OCI-LY7 (cell line): ENCODE results near the gene UBE2Q2. TPM values are rescaled to one million over a fixed set of nuclear protein-coding genes. Genes with fewer than 3 reads are reported as not detected.
A peak's percentile ranks its signal among the peaks of the same experiment; 100 is the strongest.

Experiments
- BruUV-seq: library from RNA; stranded (reverse); fragments of 400-500 nt; replicated peaks from 2 replicates; lab custom pipeline; 2021; lab: Mats Ljungman, UMichigan
- CTCF ChIA-PET: fragments of 300-600 bp; sonication (Branson Sonifier 250); formaldehyde crosslinking; loops from one replicate; lab custom pipeline; 2022; ENCODE audit warnings: antibody characterized with exemption; ENCODE audit not compliant: unreplicated experiment; lab: Charles Lee
- POLR2A ChIA-PET: fragments of 300-600 bp; sonication (Branson Sonifier 250); formaldehyde crosslinking; loops from one replicate; lab custom pipeline; 2022; ENCODE audit warnings: antibody characterized with exemption; lab: Charles Lee
- DNase-seq: peaks from one replicate; pipeline ENCODE4 v3.0.0-alpha.2; 2015; ENCODE audit warnings: low spot score
- H2AFZ ChIP-seq: fragments of 200-600 bp; sonication (generic), shearing (Covaris generic); 2 replicates; pipeline ENCODE4 v1.6.1; 2014; ENCODE audit warnings: mild to moderate bottlenecking, antibody characterized with exemption, low read length, moderate library complexity
- H3K27ac ChIP-seq: fragments of 200-600 bp; sonication (generic); 2 replicates; pipeline ENCODE4 v1.5.1; 2014; ENCODE audit warnings: mixed run types, low read depth, mild to moderate bottlenecking, moderate library complexity, low read length, inconsistent platforms; ENCODE audit not compliant: poor library complexity, severe bottlenecking
- H3K36me3 ChIP-seq: fragments of 200-600 bp; sonication (generic); 2 replicates; pipeline ENCODE4 v1.6.1; 2014; ENCODE audit warnings: mild to moderate bottlenecking, antibody characterized with exemption, low read length, moderate library complexity, mixed read lengths; ENCODE audit not compliant: insufficient read depth
- H3K4me1 ChIP-seq: fragments of 200-600 bp; sonication (generic); 2 replicates; pipeline ENCODE4 v1.5.1; 2014; ENCODE audit warnings: mild to moderate bottlenecking, low read length; ENCODE audit not compliant: insufficient read depth, poor library complexity, severe bottlenecking
- H3K4me2 ChIP-seq: fragments of 200-600 bp; sonication (generic); 2 replicates; pipeline ENCODE4 v1.6.1; 2014; ENCODE audit warnings: mild to moderate bottlenecking, low read length
- H3K4me3 ChIP-seq: fragments of 200-600 bp; sonication (generic); 2 replicates; pipeline ENCODE4 v1.5.1; 2014; ENCODE audit warnings: mild to moderate bottlenecking, low read depth, low read length; ENCODE audit not compliant: poor library complexity, severe bottlenecking
- H3K79me2 ChIP-seq: fragments of 200-600 bp; sonication (generic); 2 replicates; pipeline ENCODE4 v1.6.1; 2016; ENCODE audit warnings: low read depth, mild to moderate bottlenecking, low read length, moderate library complexity, mixed read lengths; ENCODE audit not compliant: insufficient read depth
- H3K9me2 ChIP-seq: fragments of 200-600 bp; sonication (generic); 2 replicates; pipeline ENCODE4 v1.6.1; 2016; ENCODE audit warnings: mild to moderate bottlenecking, low read length, mixed read lengths; ENCODE audit not compliant: insufficient read depth
- H3K9me3 ChIP-seq: fragments of 200-600 bp; sonication (generic); 2 replicates; pipeline ENCODE4 v1.6.1; 2014; ENCODE audit warnings: mild to moderate bottlenecking, mixed run types, low read length, mixed read lengths
- H4K20me1 ChIP-seq: fragments of 200-600 bp; sonication (generic); 2 replicates; pipeline ENCODE4 v1.6.1; 2014; ENCODE audit warnings: mild to moderate bottlenecking, antibody characterized with exemption, low read length, moderate library complexity, mixed read lengths; ENCODE audit not compliant: insufficient read depth
- EZH2phosphoT487 ChIP-seq: fragments of 200-600 bp; sonication (generic); IDR thresholded peaks from 2 replicates; pipeline ENCODE4 v1.6.1; 2018; ENCODE audit warnings: low read depth, borderline replicate concordance, mild to moderate bottlenecking, mixed run types, antibody characterized with exemption, low read length, moderate library complexity, mixed read lengths
- intact Hi-C: fragments of 100-400 bp; cut with micrococcal nuclease; formaldehyde crosslinking; loops from one replicate; pipeline ENCODE4 v1.10.0; 2022; ENCODE audit not compliant: unreplicated experiment
- total RNA-seq, 2 experiments: library from RNA; depleted of rRNA in 1 of 2; stranded (reverse); fragments of >200 nt in 1 of 2; shearing (Covaris generic) in 1 of 2; gene quantifications; 2 replicates each; pipeline ENCODE4 v1.2.3, GENCODE V29; 2014 to 2022
- TF ChIP-seq, protein P1 (sequence below): fragments of 200-600 bp; sonication (generic); conservative IDR thresholded peaks from 2 replicates; pipeline ENCODE4 v1.5.1; 2014; ENCODE audit warnings: mild to moderate bottlenecking, antibody characterized with exemption, low read length, moderate library complexity, mixed read lengths

UBE2Q2 gene
- total RNA-seq, 2 experiments from 2014 or later, result 12.0 TPM

- TF ChIP-seq, protein P1, sequence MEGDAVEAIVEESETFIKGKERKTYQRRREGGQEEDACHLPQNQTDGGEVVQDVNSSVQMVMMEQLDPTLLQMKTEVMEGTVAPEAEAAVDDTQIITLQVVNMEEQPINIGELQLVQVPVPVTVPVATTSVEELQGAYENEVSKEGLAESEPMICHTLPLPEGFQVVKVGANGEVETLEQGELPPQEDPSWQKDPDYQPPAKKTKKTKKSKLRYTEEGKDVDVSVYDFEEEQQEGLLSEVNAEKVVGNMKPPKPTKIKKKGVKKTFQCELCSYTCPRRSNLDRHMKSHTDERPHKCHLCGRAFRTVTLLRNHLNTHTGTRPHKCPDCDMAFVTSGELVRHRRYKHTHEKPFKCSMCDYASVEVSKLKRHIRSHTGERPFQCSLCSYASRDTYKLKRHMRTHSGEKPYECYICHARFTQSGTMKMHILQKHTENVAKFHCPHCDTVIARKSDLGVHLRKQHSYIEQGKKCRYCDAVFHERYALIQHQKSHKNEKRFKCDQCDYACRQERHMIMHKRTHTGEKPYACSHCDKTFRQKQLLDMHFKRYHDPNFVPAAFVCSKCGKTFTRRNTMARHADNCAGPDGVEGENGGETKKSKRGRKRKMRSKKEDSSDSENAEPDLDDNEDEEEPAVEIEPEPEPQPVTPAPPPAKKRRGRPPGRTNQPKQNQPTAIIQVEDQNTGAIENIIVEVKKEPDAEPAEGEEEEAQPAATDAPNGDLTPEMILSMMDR, result no peak
- TF ChIP-seq EZH2phosphoT487, result no peak
- Histone ChIP-seq H2AFZ (no peak overlapping the region), H3K79me2 (no peaks in the 10 kb centered on the region), H3K4me2 (no peak overlapping the region), H3K27ac (no peak overlapping the region), H3K36me3 (no peaks in the 10 kb centered on the region), H4K20me1 (no peaks in the 10 kb centered on the region), H3K4me3 (no peak overlapping the region), H3K9me3 (no peaks in the 10 kb centered on the region), H3K9me2 (no peaks in the 10 kb centered on the region), H3K4me1 (no peaks in the 10 kb centered on the region)
- no peak for DNase-seq
- ChIA-PET CTCF (no interaction called here), POLR2A (no interaction called here)
- BruUV-seq, result no TSS peak
- intact Hi-C loops, result no loop called here
Measured at GRCh38 chr15:75808563-75808962, 34.7 kb upstream of the UBE2Q2 start.

DNA sequence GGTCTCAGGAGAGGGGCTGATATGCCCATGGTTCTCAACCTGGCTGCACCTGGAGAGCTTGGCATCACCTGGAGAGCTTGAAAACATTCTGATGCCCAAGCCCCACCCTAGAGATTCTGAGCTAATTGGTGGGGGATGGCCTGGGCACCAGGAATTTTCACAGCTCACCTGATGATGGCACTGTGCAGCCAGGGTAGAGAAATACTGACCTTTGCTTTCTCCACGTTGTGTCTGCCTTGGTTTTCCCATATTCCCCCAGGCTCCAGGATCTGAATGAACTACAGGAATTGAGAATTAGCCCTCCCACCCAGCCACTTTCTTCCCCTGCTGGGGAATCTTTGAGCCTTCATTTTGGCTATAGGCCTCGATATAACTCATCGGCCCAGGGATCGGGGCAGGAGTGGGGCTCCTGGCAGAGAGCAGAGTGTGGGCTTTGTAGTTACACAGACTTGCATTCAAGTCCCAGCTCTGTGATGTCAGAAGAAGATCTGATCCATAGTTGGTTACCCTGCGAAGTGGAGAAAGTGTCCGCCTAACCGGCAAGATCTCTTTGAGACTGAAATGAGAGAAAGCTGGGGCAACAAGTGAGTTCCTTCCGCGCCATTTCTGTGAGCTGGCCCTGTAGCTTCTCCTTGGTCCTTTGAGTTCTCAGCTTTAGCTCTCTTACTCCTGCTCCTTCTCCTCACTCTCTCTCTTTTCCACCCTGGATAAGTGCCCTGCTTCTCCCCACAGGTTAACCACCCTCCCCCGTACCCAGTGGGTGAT is 33.1 kb upstream of the UBE2Q2 start:
- no peaks in the 10 kb centered on the region for H3K9me3 ChIP-seq
- H3K27ac ChIP-seq, result no peak overlapping the region
- H4K20me1 ChIP-seq, result no peaks in the 10 kb centered on the region
- no peaks in the 10 kb centered on the region for H3K36me3 ChIP-seq
- peak; percentile 19 for DNase-seq
- H3K79me2 ChIP-seq, result no peaks in the 10 kb centered on the region
- BruUV-seq, result no TSS peak
- no peaks in the 10 kb centered on the region for H3K9me2 ChIP-seq
- no peak overlapping the region for H2AFZ ChIP-seq
- H3K4me3 ChIP-seq, result no peak overlapping the region
- POLR2A ChIA-PET, result interaction anchor here (0.7 to 1.5 kb wide), 2 partner anchors 31 to 1931 kb away, joined by 5 to 6 read pairs; no protein-coding TSS in a partner anchor
- no peak overlapping the region for H3K4me2 ChIP-seq
- CTCF ChIA-PET, result no interaction called here
- intact Hi-C loops, result loop anchor here (1.0 to 2.0 kb wide), 2 partner anchors 119 to 329 kb away; no protein-coding TSS in a partner anchor
- H3K4me1 ChIP-seq, result no peaks in the 10 kb centered on the region
- no peak for TF ChIP-seq EZH2phosphoT487
- TF ChIP-seq, protein P1, result peak; percentile 70
